A549 (cell line): ENCODE data around the gene S1PR2. TPM values are rescaled to one million over a fixed set of nuclear protein-coding genes. Genes with fewer than 3 reads are reported as not detected.

Experiments
- ATAC-seq, 2 experiments: fragments of 200-7000 bp in 1 of 2; fragments of >200 bp in 1 of 2; cut with Nextera tagmentation in 1 of 2; cut with Tn5 transposase in 1 of 2; 3 replicates each; pipeline versions ENCODE4 v1.8.0 to v1.9.1; 2018 to 2020; ENCODE audit warnings: mild to moderate bottlenecking in 1 of 2, moderate library complexity in 1 of 2
- CTCF ChIA-PET: fragments of 300-600 bp; sonication (Branson Sonifier 250); formaldehyde crosslinking; extraction: SDS; loops from one replicate; lab custom pipeline; 2021; ENCODE audit warnings: antibody characterized with exemption, inconsistent platforms; lab: Yijun Ruan, JAX
- POLR2A ChIA-PET: fragments of 350-600 bp; formaldehyde crosslinking; extraction: SDS; loops from one replicate; lab custom pipeline; 2021; ENCODE audit warnings: antibody characterized with exemption, inconsistent platforms; lab: Yijun Ruan, JAX
- DNase-seq, 2 experiments: peaks; one replicate each; pipeline versions ENCODE4 v3.0.0 to v3.0.0-alpha.2; 2011 to 2016; ENCODE audit warnings: low read depth in 1 of 2, low spot score in 1 of 2
- FAIRE-seq: peaks from 2 replicates; lab custom pipeline; 2011; peaks lifted over from hg19 to GRCh38; lab: Jason Lieb, UNC
- H3K27ac ChIP-seq, 2 experiments: fragments of >200 bp; sonication (Bioruptor Twin); formaldehyde crosslinking; 3 replicates each; pipeline ENCODE4 v1.5.1; 2016 to 2017
- H3K4me1 ChIP-seq: fragments of >200 bp; sonication (Bioruptor Twin); formaldehyde crosslinking; 3 replicates; pipeline ENCODE4 v1.6.1; 2016
- H3K4me2 ChIP-seq: fragments of >200 bp; sonication (Bioruptor Twin); formaldehyde crosslinking; 3 replicates; pipeline ENCODE4 v1.6.1; 2016
- H3K4me3 ChIP-seq: fragments of >200 bp; sonication (Bioruptor Twin); formaldehyde crosslinking; 3 replicates; pipeline ENCODE4 v1.5.1; 2016
- H3K9me3 ChIP-seq: fragments of >200 bp; sonication (Bioruptor Twin); formaldehyde crosslinking; 3 replicates; pipeline ENCODE4 v1.6.1; 2016
- CBX8 ChIP-seq: fragments of 200-600 bp; sonication (generic); IDR thresholded peaks from 2 replicates; pipeline ENCODE4 v1.6.1; 2016
- CHD2 ChIP-seq: fragments of 150-350 bp; IDR thresholded peaks from 2 replicates; pipeline ENCODE4 v1.6.1; 2014; ENCODE audit warnings: low read length; ENCODE audit not compliant: partially characterized antibody
- EP300 ChIP-seq, 2 experiments: fragments of >200 bp; sonication (Bioruptor Twin); formaldehyde crosslinking; IDR thresholded peaks; 2 replicates in 1 of 2; 3 replicates in 1 of 2; pipeline ENCODE4 v1.6.1; 2016 to 2017
- ESRRA ChIP-seq: fragments of 150-350 bp; IDR thresholded peaks from 2 replicates; pipeline ENCODE4 v1.6.1; 2014; ENCODE audit warnings: mild to moderate bottlenecking, low read length, borderline replicate concordance
- GATA3 ChIP-seq: IDR thresholded peaks from 2 replicates; pipeline ENCODE4 v1.6.1; 2012; ENCODE audit warnings: borderline replicate concordance
- HDAC2 ChIP-seq: fragments of 200-600 bp; sonication (generic); IDR thresholded peaks from 2 replicates; pipeline ENCODE4 v1.6.1; 2016
- HOXB13 ChIP-seq: fragments of 250-450 bp; sonication (Bioruptor Pico); IDR thresholded peaks from 2 replicates; pipeline ENCODE4 v1.5.0; 2020; ENCODE audit warnings: low read depth, mild to moderate bottlenecking, moderate library complexity
- JUN ChIP-seq, 2 experiments: fragments of >200 bp; sonication (Bioruptor Twin); formaldehyde crosslinking; IDR thresholded peaks; 2 replicates in 1 of 2; 3 replicates in 1 of 2; pipeline ENCODE4 v1.6.1; 2016 to 2017
- JUNB ChIP-seq: fragments of >200 bp; sonication (Bioruptor Twin); formaldehyde crosslinking; IDR thresholded peaks from 2 replicates; pipeline ENCODE4 v1.6.1; 2016
- KDM5A ChIP-seq: fragments of 200-600 bp; sonication (generic); IDR thresholded peaks from 2 replicates; pipeline ENCODE4 v1.6.1; 2016; ENCODE audit warnings: antibody characterized with exemption, mild to moderate bottlenecking
- MYC ChIP-seq: IDR thresholded peaks from 2 replicates; pipeline ENCODE4 v1.6.1; 2012; ENCODE audit warnings: mild to moderate bottlenecking, inconsistent platforms, low read length, improper control_type of control experiment, borderline replicate concordance
- NR3C1 ChIP-seq: fragments of >200 bp; sonication (Bioruptor Twin); formaldehyde crosslinking; IDR thresholded peaks from 3 replicates; pipeline ENCODE4 v1.6.1; 2017
- SMC3 ChIP-seq: fragments of >200 bp; sonication (Bioruptor Twin); formaldehyde crosslinking; IDR thresholded peaks from 3 replicates; pipeline ENCODE4 v1.6.1; 2018; ENCODE audit warnings: inconsistent platforms
- ZSCAN20 ChIP-seq: fragments of 250-450 bp; sonication (Bioruptor Pico); IDR thresholded peaks from 2 replicates; pipeline ENCODE4 v1.8.0; 2022; ENCODE audit warnings: mild to moderate bottlenecking, moderate library complexity
- WGBS: methylation state at CpG from one replicate; pipeline ENCODE4 v1.1.6; 2017; ENCODE audit errors: missing lambda C conversion rate; 5-methylcytosine and 5-hydroxymethylcytosine counted together
- polyA plus RNA-seq, 4 experiments: library from polyadenylated mRNA; depleted of rRNA in 3 of 4; stranded (reverse); fragments of >200 nt; fragmentation: RNase III in 1 of 4; extraction: RNeasy Plus Mini Kit Qiagen cat#74134 plus additional on column Dnase treatment in 1 of 4; gene quantifications; 2 replicates in 3 of 4; 3 replicates in 1 of 4; pipeline ENCODE4 v1.2.3, GENCODE V29; 2011 to 2017
- TF ChIP-seq, protein P1 (sequence below): IDR thresholded peaks from 2 replicates; pipeline ENCODE4 v1.6.1; 2012
- TF ChIP-seq, protein P2 (sequence below): fragments of 450-650 bp; IDR thresholded peaks from 2 replicates; pipeline ENCODE4 v1.6.1; 2014; ENCODE audit warnings: antibody characterized with exemption
- TF ChIP-seq, protein P3 (sequence below): fragments of 250-450 bp; sonication (Bioruptor Pico); IDR thresholded peaks from 2 replicates; pipeline ENCODE4 v1.5.0; 2021; ENCODE audit warnings: mild to moderate bottlenecking, moderate library complexity, borderline replicate concordance
- TF ChIP-seq, protein P4 (sequence below): fragments of >200 bp; sonication (Bioruptor Twin); formaldehyde crosslinking; IDR thresholded peaks from 3 replicates; pipeline ENCODE4 v1.5.1; 2016
- TF ChIP-seq, protein P5 (sequence below): fragments of 250-450 bp; sonication (Bioruptor Pico); IDR thresholded peaks from 2 replicates; pipeline ENCODE4 v1.5.0; 2020; ENCODE audit warnings: low read depth, mild to moderate bottlenecking, moderate library complexity
- TF ChIP-seq, protein P6 (sequence below): fragments of 200-600 bp; sonication (generic); IDR thresholded peaks from 2 replicates; pipeline ENCODE4 v1.6.1; 2016; ENCODE audit warnings: antibody characterized with exemption, mild to moderate bottlenecking, moderate library complexity

The S1PR2 gene
- polyA plus RNA-seq, 2 of the 4 experiments (the other 2 are of a cell fraction) = 0.72 to 0.87 TPM

DNA sequence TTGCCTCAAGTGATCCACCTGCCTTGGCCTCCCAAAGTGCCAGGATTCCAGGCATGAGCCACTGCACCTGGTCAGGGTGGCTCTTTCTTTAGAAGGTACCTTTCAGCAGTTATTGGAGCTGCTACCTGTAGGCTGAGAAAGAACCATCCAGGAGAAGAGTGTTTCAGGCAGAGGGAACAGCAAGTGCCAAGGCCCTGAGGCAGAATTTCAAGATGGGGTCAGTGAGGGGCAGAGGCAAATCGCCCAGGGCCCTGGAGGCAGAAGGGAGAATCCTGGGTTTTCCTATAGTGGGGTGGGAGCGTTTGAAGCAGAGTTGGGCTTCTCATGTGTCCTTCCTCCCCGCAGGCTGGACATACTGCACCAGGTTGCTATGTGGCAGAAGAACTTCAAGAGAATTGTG lies 23.1 kb upstream of the S1PR2 start:
- CTCF ChIA-PET = interaction anchor here (1.2 to 1.3 kb wide), 2 partner anchors 14 to 134 kb away, joined by 3 read pairs; no protein-coding TSS in a partner anchor
- ATAC-seq (no peak), FAIRE-seq (no peak), DNase-seq (no peak)
- Histone ChIP-seq H3K4me2 (no peak overlapping the region), H3K9me3 (no peaks in the 10 kb centered on the region), H3K27ac (no peak overlapping the region), H3K4me1 (no peaks in the 10 kb centered on the region), H3K4me3 (no peak overlapping the region)
- POLR2A ChIA-PET = no interaction called here
- 90% methylated on average over 3 of the region's 3 CpGs for WGBS
- TF ChIP-seq ESRRA (no peak), HOXB13 (CRISPR knock-in tag) (no peak), EP300 (IDR thresholded peaks at IDR 0.05) (no peak), HDAC2 (no peak), NR3C1 (no peak), CBX8 (no peak), KDM5A (no peak), MYC (no peak), CHD2 (no peak), SMC3 (no peak)
- TF ChIP-seq, protein P1, sequence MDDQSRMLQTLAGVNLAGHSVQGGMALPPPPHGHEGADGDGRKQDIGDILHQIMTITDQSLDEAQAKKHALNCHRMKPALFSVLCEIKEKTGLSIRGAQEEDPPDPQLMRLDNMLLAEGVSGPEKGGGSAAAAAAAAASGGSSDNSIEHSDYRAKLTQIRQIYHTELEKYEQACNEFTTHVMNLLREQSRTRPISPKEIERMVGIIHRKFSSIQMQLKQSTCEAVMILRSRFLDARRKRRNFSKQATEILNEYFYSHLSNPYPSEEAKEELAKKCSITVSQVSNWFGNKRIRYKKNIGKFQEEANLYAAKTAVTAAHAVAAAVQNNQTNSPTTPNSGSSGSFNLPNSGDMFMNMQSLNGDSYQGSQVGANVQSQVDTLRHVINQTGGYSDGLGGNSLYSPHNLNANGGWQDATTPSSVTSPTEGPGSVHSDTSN = no peak
- TF ChIP-seq, protein P2, sequence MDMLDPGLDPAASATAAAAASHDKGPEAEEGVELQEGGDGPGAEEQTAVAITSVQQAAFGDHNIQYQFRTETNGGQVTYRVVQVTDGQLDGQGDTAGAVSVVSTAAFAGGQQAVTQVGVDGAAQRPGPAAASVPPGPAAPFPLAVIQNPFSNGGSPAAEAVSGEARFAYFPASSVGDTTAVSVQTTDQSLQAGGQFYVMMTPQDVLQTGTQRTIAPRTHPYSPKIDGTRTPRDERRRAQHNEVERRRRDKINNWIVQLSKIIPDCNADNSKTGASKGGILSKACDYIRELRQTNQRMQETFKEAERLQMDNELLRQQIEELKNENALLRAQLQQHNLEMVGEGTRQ = no peak
- TF ChIP-seq, protein P3, sequence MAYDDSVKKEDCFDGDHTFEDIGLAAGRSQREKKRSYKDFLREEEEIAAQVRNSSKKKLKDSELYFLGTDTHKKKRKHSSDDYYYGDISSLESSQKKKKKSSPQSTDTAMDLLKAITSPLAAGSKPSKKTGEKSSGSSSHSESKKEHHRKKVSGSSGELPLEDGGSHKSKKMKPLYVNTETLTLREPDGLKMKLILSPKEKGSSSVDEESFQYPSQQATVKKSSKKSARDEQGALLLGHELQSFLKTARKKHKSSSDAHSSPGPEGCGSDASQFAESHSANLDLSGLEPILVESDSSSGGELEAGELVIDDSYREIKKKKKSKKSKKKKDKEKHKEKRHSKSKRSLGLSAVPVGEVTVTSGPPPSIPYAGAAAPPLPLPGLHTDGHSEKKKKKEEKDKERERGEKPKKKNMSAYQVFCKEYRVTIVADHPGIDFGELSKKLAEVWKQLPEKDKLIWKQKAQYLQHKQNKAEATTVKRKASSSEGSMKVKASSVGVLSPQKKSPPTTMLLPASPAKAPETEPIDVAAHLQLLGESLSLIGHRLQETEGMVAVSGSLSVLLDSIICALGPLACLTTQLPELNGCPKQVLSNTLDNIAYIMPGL (CRISPR knock-in tag) = no peak
- TF ChIP-seq, protein P4, sequence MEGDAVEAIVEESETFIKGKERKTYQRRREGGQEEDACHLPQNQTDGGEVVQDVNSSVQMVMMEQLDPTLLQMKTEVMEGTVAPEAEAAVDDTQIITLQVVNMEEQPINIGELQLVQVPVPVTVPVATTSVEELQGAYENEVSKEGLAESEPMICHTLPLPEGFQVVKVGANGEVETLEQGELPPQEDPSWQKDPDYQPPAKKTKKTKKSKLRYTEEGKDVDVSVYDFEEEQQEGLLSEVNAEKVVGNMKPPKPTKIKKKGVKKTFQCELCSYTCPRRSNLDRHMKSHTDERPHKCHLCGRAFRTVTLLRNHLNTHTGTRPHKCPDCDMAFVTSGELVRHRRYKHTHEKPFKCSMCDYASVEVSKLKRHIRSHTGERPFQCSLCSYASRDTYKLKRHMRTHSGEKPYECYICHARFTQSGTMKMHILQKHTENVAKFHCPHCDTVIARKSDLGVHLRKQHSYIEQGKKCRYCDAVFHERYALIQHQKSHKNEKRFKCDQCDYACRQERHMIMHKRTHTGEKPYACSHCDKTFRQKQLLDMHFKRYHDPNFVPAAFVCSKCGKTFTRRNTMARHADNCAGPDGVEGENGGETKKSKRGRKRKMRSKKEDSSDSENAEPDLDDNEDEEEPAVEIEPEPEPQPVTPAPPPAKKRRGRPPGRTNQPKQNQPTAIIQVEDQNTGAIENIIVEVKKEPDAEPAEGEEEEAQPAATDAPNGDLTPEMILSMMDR = no peak

DNA sequence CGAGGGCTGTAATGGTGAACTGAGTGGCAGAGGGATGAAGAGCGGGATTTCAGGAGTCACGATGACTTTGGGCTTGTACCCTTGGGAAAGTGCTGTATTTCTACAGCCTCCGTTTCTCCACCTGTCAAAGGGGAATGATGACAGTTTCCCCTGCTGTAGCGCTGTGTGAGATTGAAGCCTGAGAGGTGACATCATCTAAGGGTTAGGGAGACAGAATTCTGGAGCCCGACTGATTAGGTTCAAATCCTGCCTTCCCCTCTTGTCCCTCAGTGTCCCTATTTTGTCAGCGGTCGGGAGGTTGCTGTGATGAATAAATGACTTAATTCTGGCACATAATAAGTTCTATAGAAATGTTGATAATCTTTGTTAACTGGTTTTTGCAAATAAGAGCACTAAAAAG lies 21.6 kb upstream of the S1PR2 start:
- ChIA-PET POLR2A (no interaction called here), CTCF (no interaction called here)
- FAIRE-seq = no peak
- peak overlapping the region; percentile 95 to 98 for H3K27ac ChIP-seq
- DNase-seq = no peak
- H3K9me3 ChIP-seq = no peaks in the 10 kb centered on the region
- TF ChIP-seq GATA3 (no peak), ZSCAN20 (CRISPR knock-in tag) (no peak), JUNB (no peak), JUN (IDR thresholded peaks at IDR 0.05) (no peak)
- TF ChIP-seq, protein P3 (CRISPR knock-in tag) = no peak
- TF ChIP-seq, protein P5, sequence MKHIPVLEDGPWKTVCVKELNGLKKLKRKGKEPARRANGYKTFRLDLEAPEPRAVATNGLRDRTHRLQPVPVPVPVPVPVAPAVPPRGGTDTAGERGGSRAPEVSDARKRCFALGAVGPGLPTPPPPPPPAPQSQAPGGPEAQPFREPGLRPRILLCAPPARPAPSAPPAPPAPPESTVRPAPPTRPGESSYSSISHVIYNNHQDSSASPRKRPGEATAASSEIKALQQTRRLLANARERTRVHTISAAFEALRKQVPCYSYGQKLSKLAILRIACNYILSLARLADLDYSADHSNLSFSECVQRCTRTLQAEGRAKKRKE (CRISPR knock-in tag) = no peak
- TF ChIP-seq, protein P6, sequence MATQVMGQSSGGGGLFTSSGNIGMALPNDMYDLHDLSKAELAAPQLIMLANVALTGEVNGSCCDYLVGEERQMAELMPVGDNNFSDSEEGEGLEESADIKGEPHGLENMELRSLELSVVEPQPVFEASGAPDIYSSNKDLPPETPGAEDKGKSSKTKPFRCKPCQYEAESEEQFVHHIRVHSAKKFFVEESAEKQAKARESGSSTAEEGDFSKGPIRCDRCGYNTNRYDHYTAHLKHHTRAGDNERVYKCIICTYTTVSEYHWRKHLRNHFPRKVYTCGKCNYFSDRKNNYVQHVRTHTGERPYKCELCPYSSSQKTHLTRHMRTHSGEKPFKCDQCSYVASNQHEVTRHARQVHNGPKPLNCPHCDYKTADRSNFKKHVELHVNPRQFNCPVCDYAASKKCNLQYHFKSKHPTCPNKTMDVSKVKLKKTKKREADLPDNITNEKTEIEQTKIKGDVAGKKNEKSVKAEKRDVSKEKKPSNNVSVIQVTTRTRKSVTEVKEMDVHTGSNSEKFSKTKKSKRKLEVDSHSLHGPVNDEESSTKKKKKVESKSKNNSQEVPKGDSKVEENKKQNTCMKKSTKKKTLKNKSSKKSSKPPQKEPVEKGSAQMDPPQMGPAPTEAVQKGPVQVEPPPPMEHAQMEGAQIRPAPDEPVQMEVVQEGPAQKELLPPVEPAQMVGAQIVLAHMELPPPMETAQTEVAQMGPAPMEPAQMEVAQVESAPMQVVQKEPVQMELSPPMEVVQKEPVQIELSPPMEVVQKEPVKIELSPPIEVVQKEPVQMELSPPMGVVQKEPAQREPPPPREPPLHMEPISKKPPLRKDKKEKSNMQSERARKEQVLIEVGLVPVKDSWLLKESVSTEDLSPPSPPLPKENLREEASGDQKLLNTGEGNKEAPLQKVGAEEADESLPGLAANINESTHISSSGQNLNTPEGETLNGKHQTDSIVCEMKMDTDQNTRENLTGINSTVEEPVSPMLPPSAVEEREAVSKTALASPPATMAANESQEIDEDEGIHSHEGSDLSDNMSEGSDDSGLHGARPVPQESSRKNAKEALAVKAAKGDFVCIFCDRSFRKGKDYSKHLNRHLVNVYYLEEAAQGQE = no peak
- peak overlapping the region; percentile 79 for H3K4me2 ChIP-seq
- 34% methylated on average over 5 of the region's 8 CpGs for WGBS
- ATAC-seq = no peak
- peak overlapping the region; percentile 86 for H3K4me3 ChIP-seq
- no peaks in the 10 kb centered on the region for H3K4me1 ChIP-seq
